ENCODE measurements around the gene GPR151.
A peak's percentile ranks its signal among the peaks of the same experiment; 100 is the strongest.

The GPR151 gene

GRCh38 chr5:146538432-146538831, 22.4 kb upstream of the GPR151 start:
- TF ChIP-seq CTCF (IDR thresholded peaks at IDR 0.05; ENCODE audit: insufficient read depth, low read depth, low read length, missing control alignments): no peak

GRCh38 chr5:146533882-146534281, 17.9 kb upstream of the GPR151 start:
- no peak overlapping the region for H3K4me3 ChIP-seq (ENCODE audit: low read length)
- no peak for DNase-seq (ENCODE audit: low read depth)
- no peak for TF ChIP-seq CTCF (IDR thresholded peaks at IDR 0.05; ENCODE audit: insufficient read depth, low read depth, low read length, missing control alignments)

More at GRCh38 chr5:146538432-146538831, 22.4 kb upstream of the GPR151 start:
- no peak for DNase-seq (ENCODE audit: low read depth)
- H3K4me3 ChIP-seq (ENCODE audit: low read length): no peak overlapping the region

GRCh38 chr5:146533260-146533857, 17.4 kb upstream of the GPR151 start:
- peak; percentile 93 for TF ChIP-seq CTCF (IDR thresholded peaks at IDR 0.05; ENCODE audit: insufficient read depth, low read depth, low read length, missing control alignments)
- H3K4me3 ChIP-seq (ENCODE audit: low read length): no peak overlapping the region
- peak; percentile 76 for DNase-seq (ENCODE audit: low read depth)

- no peak overlapping the region for H3K4me3 ChIP-seq (ENCODE audit: low read length)
- DNase-seq (ENCODE audit: low read depth): no peak
- TF ChIP-seq CTCF (IDR thresholded peaks at IDR 0.05; ENCODE audit: insufficient read depth, low read depth, low read length, missing control alignments): no peak
Observed at GRCh38 chr5:146529984-146530383, 14.0 kb upstream of the GPR151 start.

GRCh38 chr5:146528236-146528635, 12.2 kb upstream of the GPR151 start:
- TF ChIP-seq CTCF (IDR thresholded peaks at IDR 0.05; ENCODE audit: insufficient read depth, low read depth, low read length, missing control alignments): no peak
- DNase-seq (ENCODE audit: low read depth): no peak
- no peak overlapping the region for H3K4me3 ChIP-seq (ENCODE audit: low read length)

GRCh38 chr5:146527785-146528184, 11.8 kb upstream of the GPR151 start:
- no peak for TF ChIP-seq CTCF (IDR thresholded peaks at IDR 0.05; ENCODE audit: insufficient read depth, low read depth, low read length, missing control alignments)
- DNase-seq (ENCODE audit: low read depth): peak; percentile 73
- H3K4me3 ChIP-seq (ENCODE audit: low read length): no peak overlapping the region

- no peak for TF ChIP-seq CTCF (IDR thresholded peaks at IDR 0.05; ENCODE audit: insufficient read depth, low read depth, low read length, missing control alignments)
- no peak overlapping the region for H3K4me3 ChIP-seq (ENCODE audit: low read length)
- no peak for DNase-seq (ENCODE audit: low read depth)
Observed at GRCh38 chr5:146523698-146524097, 7.7 kb upstream of the GPR151 start.
